GM12874 (cell line): Measurements from ENCODE around the gene ALK.

Experiments
- CTCF ChIP-seq: IDR thresholded peaks from 2 replicates; pipeline ENCODE4 v1.5.1; 2011; ENCODE audit warnings: low read depth, mild to moderate bottlenecking, control low read depth, low read length, moderate library complexity; ENCODE audit not compliant: insufficient read depth

ALK gene

DNA sequence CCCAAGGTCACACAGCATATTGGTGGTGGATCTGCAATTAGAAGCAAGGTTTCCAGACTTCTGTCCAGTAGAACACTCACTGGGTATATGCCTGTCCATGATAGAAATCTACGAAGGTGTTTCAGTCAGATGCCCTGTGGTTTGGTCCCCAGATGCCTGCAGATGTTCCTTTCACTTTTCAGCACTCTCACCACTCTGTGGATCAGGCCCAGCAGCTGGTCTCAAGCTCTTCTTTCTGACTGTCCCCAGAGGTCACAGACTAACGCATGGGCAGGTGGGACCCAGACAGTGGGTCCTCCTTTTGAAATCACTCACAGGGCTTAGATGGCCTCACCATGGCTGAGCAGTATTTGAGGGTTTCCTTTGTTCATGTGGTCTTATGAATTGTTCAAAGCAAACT, 376.5 kb downstream of the ALK start:
- no peak for TF ChIP-seq CTCF

GRCh38 chr2:29544031-29544430, 377.4 kb downstream of the ALK start:
- TF ChIP-seq CTCF: no peak

DNA sequence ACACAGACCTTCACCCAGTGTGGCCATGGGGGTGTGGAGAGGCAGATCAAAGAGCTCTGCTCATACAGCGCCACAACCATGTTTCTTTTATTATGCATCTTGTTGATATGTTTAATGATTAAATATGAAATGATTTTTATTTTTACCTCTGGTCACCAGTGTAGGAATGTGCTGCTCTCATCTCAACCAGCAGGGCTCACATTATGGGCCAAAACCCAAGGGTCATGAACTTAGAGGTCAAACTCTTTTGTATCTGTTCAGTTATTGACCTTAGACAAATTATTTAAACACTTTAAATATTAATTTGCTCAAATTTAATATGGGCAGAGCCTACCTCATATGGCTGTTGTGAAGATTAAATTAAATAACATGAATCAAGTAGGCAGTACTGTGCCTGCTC, 386.2 kb downstream of the ALK start:
- no peak for TF ChIP-seq CTCF

- no peak for TF ChIP-seq CTCF
These were observed 388.9 kb downstream of the ALK start for GRCh38 chr2:29532436-29532835.

GRCh38 chr2:29531626-29532025, 389.8 kb downstream of the ALK start:
- TF ChIP-seq CTCF: no peak

GRCh38 chr2:29530281-29530680, 391.1 kb downstream of the ALK start:
- TF ChIP-seq CTCF: no peak

GRCh38 chr2:29528891-29529520, 392.4 kb downstream of the ALK start:
- TF ChIP-seq CTCF: no peak
